SW480 (cell line): Measurements from ENCODE around the gene ADAMTS2.
"Not testable (repeated sequence)": the region's sequence is repeated elsewhere in the genome, so short reads cannot be mapped to it uniquely, and the experiment has no call there.

ENCODE experiments used
- DNase-seq: peaks from one replicate; pipeline ENCODE4 v3.0.0-alpha.2; 2016; ENCODE audit warnings: low spot score

Gene ADAMTS2

DNA sequence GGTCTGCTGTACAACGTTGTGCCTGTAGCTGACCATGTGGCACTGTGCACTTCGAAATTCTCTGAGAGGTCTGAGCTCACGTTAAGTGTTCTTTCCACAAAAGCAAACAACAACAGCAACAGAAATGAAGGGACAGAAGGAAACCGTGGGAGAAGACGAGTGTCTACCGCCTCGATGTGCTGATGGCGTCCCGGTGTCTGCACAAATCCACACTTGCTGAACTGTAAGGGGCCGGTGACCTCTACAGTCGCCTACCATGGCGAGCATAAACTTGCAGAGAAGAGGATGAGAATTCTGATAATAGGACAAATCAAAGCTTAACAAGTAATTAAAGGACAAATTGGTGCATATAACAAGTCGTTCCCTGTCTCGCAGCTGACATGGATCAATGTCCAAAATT lies 114.0 kb downstream of the ADAMTS2 start:
- DNase-seq, result no peak

DNA sequence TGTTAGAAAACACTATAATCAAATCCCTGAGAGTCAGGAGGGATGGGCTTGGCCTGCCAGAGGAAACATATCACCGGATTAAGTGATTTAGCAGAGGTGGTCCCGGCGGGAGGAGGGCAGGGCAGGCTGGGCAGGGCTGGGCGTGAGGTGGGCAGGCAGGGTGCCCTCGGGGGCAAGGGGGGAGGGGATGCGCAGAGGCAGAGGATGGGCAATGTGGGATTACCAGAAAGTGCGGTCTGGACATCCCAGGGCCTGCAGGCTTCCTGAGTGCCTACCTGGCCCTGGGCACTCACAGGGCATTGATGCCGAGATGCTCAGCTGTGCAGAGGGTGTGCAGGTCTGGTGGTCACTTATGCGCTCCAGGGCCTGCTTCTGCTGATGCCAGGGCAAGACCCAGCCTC lies 115.2 kb downstream of the ADAMTS2 start:
- no peak for DNase-seq

GRCh38 chr5:179229331-179229831 lies 115.9 kb downstream of the ADAMTS2 start:
- DNase-seq, result no peak

DNA sequence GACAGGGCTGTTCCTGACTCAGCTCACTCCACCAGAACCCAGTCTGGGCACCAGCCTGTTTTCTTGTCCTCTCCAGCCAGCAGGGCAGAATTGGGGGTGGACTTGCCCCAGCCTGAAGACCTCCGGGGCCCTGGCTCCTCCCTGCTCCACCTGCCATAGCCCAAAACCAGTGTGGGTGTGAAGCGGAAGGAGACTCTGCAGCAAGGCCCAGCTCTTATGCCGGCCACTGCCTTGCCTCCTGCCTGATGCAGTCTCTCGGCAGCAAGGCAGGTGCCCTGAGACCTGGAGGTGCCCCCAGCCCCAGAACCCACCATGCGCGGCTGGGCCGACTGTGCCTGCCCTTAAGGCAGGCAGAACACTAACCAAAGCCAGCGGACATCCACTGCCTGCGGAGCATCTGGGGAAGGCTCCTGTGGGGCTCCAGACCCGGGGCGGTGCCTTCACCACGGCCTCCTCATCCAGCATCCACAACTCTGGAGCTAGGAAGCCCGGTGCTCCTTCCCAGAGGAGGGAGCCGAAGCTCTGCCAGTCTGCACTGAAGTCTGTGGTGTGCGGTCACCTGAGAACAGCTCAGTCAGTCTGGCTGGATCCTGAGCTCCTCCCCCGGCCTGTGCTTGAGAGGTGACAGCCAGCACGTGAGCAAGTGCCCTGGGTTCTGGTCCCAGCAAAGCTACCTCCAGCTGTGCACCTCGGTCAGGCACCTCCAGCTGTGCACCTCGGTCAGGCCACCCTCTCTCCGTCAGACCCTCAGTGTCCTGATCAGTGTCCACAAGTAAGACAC lies 116.7 kb downstream of the ADAMTS2 start:
- DNase-seq, result no peak

- DNase-seq, result no peak
Measured at GRCh38 chr5:179227580-179228311, 117.5 kb downstream of the ADAMTS2 start.

- DNase-seq, result no peak
Measured at GRCh38 chr5:179227229-179227579, 118.1 kb downstream of the ADAMTS2 start.

- DNase-seq, result no peak
Measured at GRCh38 chr5:179226696-179227095, 118.6 kb downstream of the ADAMTS2 start.

DNA sequence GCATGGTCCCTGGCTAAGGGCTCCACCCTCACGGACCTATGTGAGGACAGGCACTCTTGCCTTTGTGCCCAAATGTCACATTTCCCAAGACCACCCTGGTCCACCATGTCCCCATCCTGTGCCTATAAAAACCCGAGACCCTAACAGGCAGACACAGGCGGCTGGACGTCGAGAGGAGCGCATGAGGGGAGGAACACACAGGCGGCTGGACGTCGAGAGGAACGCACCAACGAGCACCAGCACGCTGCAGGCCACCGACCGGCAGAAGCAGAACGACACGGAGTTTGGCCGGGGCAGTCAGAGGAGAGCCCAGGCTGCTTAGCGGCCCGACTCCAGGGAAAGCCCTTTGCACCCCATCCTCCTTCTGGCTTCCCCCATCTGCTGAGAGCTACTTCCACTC lies 119.9 kb downstream of the ADAMTS2 start:
- DNase-seq, result no peak

DNA sequence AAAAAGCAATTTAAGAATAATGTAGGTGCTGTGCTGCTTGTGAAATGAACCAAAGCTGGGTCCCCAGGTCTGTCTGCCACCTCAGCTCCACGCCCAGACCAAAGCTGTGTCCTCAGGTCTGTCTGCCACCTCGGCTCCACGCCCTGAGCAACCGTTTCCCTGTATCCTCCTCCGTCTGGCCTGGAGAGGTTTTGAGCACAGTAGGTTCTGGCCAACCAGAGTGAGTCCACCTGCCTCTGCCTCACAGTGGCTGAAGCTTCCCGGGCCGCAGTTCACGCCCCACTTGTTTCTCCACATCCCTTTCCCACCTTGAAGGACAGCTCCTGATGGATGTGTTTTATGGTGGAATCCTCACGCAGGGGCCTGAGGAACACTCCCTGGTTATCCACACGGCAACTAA lies 120.5 kb downstream of the ADAMTS2 start:
- DNase-seq, result no peak

DNA sequence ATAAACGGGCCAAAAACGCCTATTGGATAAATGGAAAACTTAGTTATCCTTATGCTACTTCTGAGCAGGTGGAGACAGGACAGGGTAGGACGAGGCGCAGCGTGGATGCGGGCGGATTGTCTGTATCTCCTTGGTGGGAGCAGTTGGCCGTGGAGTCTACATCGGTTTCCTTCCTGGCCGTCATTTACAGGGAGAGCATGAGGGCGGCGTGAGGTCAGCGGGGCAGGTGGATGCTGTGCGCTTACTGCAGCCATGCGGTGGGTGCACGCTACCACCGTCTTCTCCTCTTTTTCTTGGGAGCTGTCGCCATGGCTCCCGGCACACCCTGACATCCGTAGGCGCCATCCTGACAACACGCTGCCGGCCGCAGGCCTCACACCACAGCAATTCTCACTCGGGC lies 121.3 kb downstream of the ADAMTS2 start:
- DNase-seq, result no peak

GRCh38 chr5:179223528-179223927 lies 121.7 kb downstream of the ADAMTS2 start:
- no peak for DNase-seq

GRCh38 chr5:179222246-179223017 lies 122.8 kb downstream of the ADAMTS2 start:
- no peak for DNase-seq

DNA sequence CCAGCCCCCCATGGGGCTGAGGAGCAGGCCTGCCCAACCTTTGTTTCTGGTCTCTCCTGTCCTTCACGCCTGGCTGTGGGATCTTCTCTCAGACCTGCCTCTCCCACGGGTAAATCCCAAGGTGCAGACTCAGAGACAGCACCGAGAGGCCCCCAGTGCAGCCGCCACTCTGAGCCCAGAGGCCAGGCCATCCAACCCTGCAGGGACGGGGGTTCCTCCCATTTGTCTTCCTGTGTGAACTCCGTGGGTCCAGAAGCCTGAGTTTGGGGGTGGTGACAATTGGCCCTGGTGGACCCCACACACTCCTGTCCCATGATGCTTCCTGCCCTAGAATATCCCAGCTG lies 123.4 kb downstream of the ADAMTS2 start:
- DNase-seq, result no peak

GRCh38 chr5:179221196-179221876 lies 123.9 kb downstream of the ADAMTS2 start:
- no peak for DNase-seq

DNA sequence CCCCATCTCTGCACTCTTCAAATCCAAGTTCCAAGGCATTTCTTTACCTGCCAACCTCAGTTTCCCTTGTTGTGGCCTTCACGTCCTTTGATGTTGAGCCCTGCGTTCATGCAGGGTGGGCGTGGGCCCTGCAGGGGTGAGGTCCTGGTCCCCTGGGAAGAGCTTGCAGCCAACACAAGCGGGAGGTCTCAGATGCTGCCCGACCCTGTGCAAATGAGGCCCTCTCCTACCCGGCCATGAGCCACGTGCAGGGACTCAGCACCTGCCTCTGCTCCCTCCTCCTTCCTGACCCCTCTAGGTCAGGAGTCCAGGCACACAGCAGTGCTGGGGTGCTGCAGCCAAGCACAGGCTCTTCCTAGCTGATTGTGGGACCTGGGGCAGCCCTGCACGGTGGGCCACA lies 124.5 kb downstream of the ADAMTS2 start:
- no peak for DNase-seq

DNA sequence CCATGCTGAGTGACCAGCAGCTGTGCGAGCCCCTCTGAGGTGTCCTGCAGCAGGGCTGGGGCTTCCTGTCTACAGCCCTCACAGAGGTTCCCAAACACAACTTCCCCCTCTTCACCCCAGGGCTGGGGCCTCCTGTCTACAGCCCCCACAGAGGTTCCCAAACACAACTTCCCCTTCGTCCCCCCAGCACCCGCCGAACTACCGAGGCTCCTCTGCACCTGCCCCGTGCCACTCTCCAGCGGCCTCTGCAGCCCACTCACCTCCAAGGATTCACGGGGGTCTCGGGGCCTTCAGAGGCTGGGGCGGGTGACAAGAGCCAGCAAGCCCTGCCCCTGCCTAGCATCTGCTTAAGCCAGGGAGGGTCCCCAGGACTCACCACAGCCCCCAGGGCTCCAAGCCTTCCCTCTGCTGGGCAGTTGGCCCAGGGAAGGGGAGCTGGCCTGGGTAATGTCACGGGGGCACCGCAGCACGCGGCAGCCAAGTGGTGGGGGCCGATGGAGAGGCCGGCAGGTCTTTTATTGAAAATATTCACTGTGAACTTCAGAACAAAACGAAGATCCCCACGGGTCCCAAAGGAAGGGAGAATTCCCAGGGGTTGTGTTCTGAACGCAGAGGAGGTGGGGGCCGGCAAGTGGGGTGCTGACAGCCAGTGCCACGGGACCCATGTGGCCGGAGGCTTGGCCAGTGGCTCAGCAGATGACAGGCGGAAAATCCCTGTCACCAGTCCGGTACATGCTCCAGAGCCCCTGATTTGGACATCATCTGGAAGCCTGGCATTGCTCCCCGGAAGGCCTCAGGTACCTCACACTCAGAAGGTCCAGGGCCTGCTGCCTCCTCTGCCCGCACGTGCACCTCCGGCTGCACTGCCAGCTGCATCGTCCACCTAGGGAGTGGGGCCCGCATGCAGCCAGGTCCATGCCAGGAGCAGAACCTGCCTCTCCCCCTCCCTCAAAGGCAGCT lies 125.3 kb downstream of the ADAMTS2 start:
- no peak for DNase-seq

GRCh38 chr5:179218943-179219330 lies 126.3 kb downstream of the ADAMTS2 start:
- DNase-seq, result no peak

GRCh38 chr5:179217956-179218942 lies 127.0 kb downstream of the ADAMTS2 start:
- no peak for DNase-seq

GRCh38 chr5:179217356-179217755 lies 127.9 kb downstream of the ADAMTS2 start:
- DNase-seq, result no peak

- not testable (repeated sequence) for DNase-seq
Measured at GRCh38 chr5:179216381-179216780, 128.9 kb downstream of the ADAMTS2 start.
